Fibroblast of lung (primary cell): Measurements from ENCODE around the gene CABP1. TPM values are rescaled to one million over a fixed set of nuclear protein-coding genes. Genes with fewer than 3 reads are reported as not detected.

Experiments used
- DNase-seq, 2 donors: peaks; one replicate each; pipeline versions ENCODE4 v3.0.0 to v3.0.0-alpha.2; 2010; ENCODE audit warnings: low read depth in 2 of 2
- H2AFZ ChIP-seq: 2 replicates; pipeline ENCODE4 v1.5.1; 2012; ENCODE audit warnings: low read length, control low read depth, inconsistent platforms
- H3K27ac ChIP-seq: 2 replicates; pipeline ENCODE4 v1.5.1; 2011; ENCODE audit warnings: low read length, control low read depth; ENCODE audit not compliant: insufficient read depth
- H3K27me3 ChIP-seq: 2 replicates; pipeline ENCODE4 v1.5.1; 2011; ENCODE audit warnings: mild to moderate bottlenecking, low read length; ENCODE audit not compliant: control insufficient read depth, insufficient read depth
- H3K36me3 ChIP-seq: 2 replicates; pipeline ENCODE4 v1.5.1; 2011; ENCODE audit warnings: low read length; ENCODE audit not compliant: control insufficient read depth, insufficient read depth
- H3K4me1 ChIP-seq: 2 replicates; pipeline ENCODE4 v1.5.1; 2011; ENCODE audit warnings: low read length; ENCODE audit not compliant: control insufficient read depth, insufficient read depth; ENCODE audit errors: extremely low read depth
- H3K4me2 ChIP-seq: 2 replicates; pipeline ENCODE4 v1.5.1; 2011; ENCODE audit warnings: low read length, control low read depth; ENCODE audit not compliant: insufficient read depth; ENCODE audit errors: extremely low read depth
- H3K4me3 ChIP-seq, 4 experiments: fragments of 200-600 bp in 1 of 4; sonication (generic) in 1 of 4; replicated peaks in 1 of 4; 2 replicates each; pipeline ENCODE4 v1.5.1; 2011 to 2016; ENCODE audit warnings: low read length in 4 of 4, low read depth in 3 of 4, mild to moderate bottlenecking in 3 of 4, control low read depth in 2 of 4, inconsistent platforms in 1 of 4, mixed read lengths in 1 of 4; ENCODE audit not compliant: insufficient read depth in 1 of 4; ENCODE audit errors: control extremely low read depth in 1 of 4
- H3K79me2 ChIP-seq: 2 replicates; pipeline ENCODE4 v1.5.1; 2012; ENCODE audit warnings: mild to moderate bottlenecking, low read length, inconsistent platforms; ENCODE audit not compliant: control insufficient read depth, insufficient read depth
- H3K9ac ChIP-seq: 2 replicates; pipeline ENCODE4 v1.5.1; 2011; ENCODE audit warnings: mild to moderate bottlenecking, low read length, control low read depth; ENCODE audit not compliant: insufficient read depth
- H3K9me3 ChIP-seq: 2 replicates; pipeline ENCODE4 v1.5.1; 2012; ENCODE audit warnings: low read depth, low read length; ENCODE audit not compliant: control insufficient read depth, insufficient read depth
- H4K20me1 ChIP-seq: 2 replicates; pipeline ENCODE4 v1.5.1; 2011; ENCODE audit warnings: low read length; ENCODE audit not compliant: control insufficient read depth, insufficient read depth; ENCODE audit errors: extremely low read depth
- EZH2 ChIP-seq: IDR thresholded peaks from 2 replicates; pipeline ENCODE4 v1.5.1; 2012; ENCODE audit warnings: low read length, control low read depth, mild to moderate bottlenecking; ENCODE audit errors: missing control alignments
- polyA plus RNA-seq, 2 donors: library from polyadenylated mRNA; depleted of rRNA in 1 of 2; stranded (reverse) in 1 of 2; unstranded in 1 of 2; fragments of >200 nt; gene quantifications; 2 replicates each; pipeline ENCODE4 v1.2.1, GENCODE V29; 2011 to 2012; ENCODE audit warnings: missing spikeins in 1 of 2
- total RNA-seq: library from RNA; depleted of rRNA; stranded (reverse); fragments of >200 nt; gene quantifications from 2 replicates; pipeline ENCODE4 v1.2.1, GENCODE V29; 2014
- TF ChIP-seq, protein P1 (sequence below), 2 donors: IDR thresholded peaks in 1 of 2; conservative IDR thresholded peaks in 1 of 2; 1 replicate in 1 of 2; 2 replicates in 1 of 2; pipeline ENCODE4 v1.5.1; 2011 to 2012; ENCODE audit warnings: low read length in 2 of 2, control low read depth in 1 of 2, inconsistent platforms in 1 of 2, low read depth in 1 of 2, mild to moderate bottlenecking in 1 of 2

The CABP1 gene
- total and polyA plus RNA-seq, 2 donors (not counting 1 experiment from before 2014, with no cell fraction given): 0.36 TPM; not detected in 1

DNA sequence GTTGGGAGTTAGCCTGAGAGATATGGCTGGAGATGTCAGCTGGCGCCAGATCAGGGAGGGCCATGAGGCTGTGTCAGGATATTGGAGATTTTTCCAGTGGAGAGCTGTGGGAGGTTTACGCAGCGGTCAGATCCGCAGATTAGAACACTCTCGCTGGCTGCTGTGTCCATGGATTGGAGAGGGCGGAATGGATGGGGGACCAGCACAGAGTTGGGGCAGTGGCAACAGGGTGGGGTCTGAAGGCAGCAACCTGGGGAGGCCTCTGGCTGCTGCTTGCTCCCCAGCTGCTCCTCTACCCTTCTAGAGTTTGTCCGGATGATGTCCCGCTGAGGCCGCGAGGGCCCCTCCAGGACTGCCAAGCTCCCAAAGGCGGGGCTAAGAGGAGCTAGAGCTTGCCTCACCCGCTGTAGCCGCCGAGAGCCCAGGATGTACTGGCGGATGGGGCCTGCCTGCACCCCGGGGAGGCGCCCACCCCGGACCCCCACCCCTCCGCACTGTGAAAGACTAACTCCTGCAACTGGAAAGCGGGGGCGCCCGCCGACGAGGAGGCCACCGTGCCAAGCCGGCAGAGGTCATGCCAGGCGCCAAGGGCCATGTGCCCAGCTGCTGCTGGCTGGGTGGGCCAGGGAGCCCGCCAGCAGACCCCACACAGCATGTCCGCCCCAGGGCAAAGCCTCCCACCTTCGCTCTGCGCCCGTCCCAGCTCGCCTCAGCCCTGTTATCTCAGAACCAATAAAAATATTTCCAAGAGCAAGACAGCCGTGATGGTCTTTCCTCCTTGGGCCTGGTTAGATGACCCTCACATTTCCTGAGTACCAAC is 26.4 kb downstream of the CABP1 start:
- TF ChIP-seq, protein P1, sequence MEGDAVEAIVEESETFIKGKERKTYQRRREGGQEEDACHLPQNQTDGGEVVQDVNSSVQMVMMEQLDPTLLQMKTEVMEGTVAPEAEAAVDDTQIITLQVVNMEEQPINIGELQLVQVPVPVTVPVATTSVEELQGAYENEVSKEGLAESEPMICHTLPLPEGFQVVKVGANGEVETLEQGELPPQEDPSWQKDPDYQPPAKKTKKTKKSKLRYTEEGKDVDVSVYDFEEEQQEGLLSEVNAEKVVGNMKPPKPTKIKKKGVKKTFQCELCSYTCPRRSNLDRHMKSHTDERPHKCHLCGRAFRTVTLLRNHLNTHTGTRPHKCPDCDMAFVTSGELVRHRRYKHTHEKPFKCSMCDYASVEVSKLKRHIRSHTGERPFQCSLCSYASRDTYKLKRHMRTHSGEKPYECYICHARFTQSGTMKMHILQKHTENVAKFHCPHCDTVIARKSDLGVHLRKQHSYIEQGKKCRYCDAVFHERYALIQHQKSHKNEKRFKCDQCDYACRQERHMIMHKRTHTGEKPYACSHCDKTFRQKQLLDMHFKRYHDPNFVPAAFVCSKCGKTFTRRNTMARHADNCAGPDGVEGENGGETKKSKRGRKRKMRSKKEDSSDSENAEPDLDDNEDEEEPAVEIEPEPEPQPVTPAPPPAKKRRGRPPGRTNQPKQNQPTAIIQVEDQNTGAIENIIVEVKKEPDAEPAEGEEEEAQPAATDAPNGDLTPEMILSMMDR (conservative IDR thresholded peaks at IDR 0.05 in 1 of 2, IDR thresholded peaks at IDR 0.05 in 1 of 2; ENCODE audit: low read depth in 1 of 2, low read length in 2 of 2): no peak
- no peak for TF ChIP-seq EZH2
- Histone ChIP-seq H3K27ac (no peak overlapping the region), H3K4me2 (no peak overlapping the region), H3K4me1 (no peaks in the 10 kb centered on the region), H3K27me3 (peaks cover 4% of the 10 kb centered on the region), H2AFZ (no peak overlapping the region), H3K9me3 (no peaks in the 10 kb centered on the region), H3K4me3 (no peak overlapping the region), H3K9ac (no peak overlapping the region), H3K36me3 (no peaks in the 10 kb centered on the region), H4K20me1 (no peaks in the 10 kb centered on the region), H3K79me2 (no peaks in the 10 kb centered on the region)
- DNase-seq: no peak

DNA sequence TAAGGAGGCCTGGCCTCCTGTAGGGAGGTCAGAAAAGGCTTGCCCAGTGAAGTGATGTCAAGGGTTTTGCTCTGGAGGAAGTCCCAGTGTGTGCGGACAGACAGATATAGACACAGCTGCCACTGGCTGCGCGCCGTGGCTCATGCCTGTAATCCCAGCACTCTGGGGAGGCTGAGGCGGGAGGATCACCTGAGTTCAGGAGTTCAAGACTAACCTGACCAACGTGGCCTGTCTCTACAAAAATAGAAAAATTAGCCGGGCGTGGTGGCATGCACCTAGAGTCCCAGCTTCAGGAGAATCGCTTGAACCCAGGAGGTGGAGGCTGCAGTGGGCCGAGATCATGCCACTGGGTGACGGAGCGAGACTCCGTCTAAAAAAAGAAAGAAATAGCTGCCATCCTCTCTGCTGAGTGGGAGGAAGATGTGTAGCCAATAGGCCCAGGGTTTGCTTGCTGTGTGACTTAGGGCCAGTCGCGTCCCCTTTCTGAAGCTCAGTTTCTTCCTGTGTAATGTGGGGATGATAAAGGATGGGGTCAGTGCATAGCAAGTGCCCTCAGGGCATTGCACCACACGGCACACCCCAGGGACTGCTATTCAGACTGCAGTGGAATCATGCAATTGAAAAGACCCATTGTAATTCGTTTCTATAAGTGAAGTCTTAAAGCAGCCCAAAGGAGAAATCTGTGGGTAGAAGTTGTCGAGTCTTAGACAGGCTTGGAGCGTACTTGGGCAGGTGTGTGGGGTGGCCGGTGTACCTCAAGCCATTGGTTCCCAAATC is 27.9 kb downstream of the CABP1 start:
- Histone ChIP-seq H4K20me1 (no peaks in the 10 kb centered on the region), H3K4me2 (no peak overlapping the region), H3K9ac (no peak overlapping the region), H3K36me3 (no peaks in the 10 kb centered on the region), H3K9me3 (no peaks in the 10 kb centered on the region), H3K79me2 (no peaks in the 10 kb centered on the region), H3K27me3 (peaks cover 4% of the 10 kb centered on the region), H3K4me3 (no peak overlapping the region), H3K27ac (no peak overlapping the region), H2AFZ (no peak overlapping the region), H3K4me1 (no peaks in the 10 kb centered on the region)
- TF ChIP-seq, protein P1 (conservative IDR thresholded peaks at IDR 0.05 in 1 of 2, IDR thresholded peaks at IDR 0.05 in 1 of 2; ENCODE audit: low read depth in 1 of 2, low read length in 2 of 2): no peak
- TF ChIP-seq EZH2: no peak
- DNase-seq: no peak
